GM12873 (cell line): ENCODE results near the gene NIPSNAP2.

Experiments used
- CTCF ChIP-seq: IDR thresholded peaks from 2 replicates; pipeline ENCODE4 v1.5.1; 2012; ENCODE audit warnings: low read depth, mild to moderate bottlenecking, moderate library complexity, low read length, control low read depth; ENCODE audit not compliant: insufficient read depth; ENCODE audit errors: missing control alignments

Gene NIPSNAP2

GRCh38 chr7:55966851-55967250 is 2.5 kb downstream of the NIPSNAP2 start:
- TF ChIP-seq CTCF = no peak

GRCh38 chr7:55969391-55969790 is 5.0 kb downstream of the NIPSNAP2 start:
- TF ChIP-seq CTCF = no peak

- TF ChIP-seq CTCF = no peak
Measured at GRCh38 chr7:55970561-55970960, 6.2 kb downstream of the NIPSNAP2 start.

DNA sequence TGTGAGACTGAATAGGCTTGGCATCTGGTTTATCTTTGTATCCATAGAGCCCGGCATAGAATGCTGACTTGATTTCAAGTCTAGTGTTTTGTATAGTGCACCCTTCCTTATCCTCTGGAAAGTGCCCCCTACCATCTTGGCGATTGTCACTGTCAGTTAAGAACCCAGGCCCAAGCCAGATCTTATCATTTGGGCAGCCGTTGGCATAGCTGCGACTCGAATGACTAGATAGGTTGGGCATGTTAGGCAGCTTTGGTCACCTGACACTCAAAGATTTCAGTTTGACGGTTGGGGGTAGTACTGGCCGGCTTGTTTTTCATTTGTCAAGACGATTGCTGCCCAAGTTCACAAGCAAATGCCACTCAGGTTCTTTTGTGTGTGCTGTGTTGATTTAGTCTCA is 6.6 kb downstream of the NIPSNAP2 start:
- no peak for TF ChIP-seq CTCF

DNA sequence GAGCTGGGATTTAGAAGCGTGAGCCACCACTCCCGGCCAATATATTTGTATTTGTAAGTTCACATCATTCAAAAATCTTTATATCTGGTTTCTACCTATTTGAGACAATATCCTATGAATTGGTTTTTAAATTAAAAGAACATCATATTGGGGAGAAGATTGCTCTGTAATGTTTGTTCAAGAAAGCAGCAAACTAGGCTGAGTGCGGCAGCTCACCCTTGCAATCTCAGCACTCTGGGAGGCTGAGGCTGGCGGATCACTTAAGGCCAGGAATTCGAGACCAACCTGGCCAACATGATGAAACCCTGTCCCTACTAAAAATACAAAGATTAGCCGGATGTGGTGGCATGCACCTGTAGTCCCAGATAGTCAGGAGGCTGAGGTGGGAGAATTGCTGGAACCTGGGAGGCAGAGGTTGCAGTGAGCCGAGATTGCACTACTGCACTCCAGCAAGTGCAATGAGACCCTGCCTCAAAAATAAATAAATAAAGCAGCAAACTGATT is 9.4 kb downstream of the NIPSNAP2 start:
- no peak for TF ChIP-seq CTCF

GRCh38 chr7:55975988-55976633 is 11.7 kb downstream of the NIPSNAP2 start:
- no peak for TF ChIP-seq CTCF

DNA sequence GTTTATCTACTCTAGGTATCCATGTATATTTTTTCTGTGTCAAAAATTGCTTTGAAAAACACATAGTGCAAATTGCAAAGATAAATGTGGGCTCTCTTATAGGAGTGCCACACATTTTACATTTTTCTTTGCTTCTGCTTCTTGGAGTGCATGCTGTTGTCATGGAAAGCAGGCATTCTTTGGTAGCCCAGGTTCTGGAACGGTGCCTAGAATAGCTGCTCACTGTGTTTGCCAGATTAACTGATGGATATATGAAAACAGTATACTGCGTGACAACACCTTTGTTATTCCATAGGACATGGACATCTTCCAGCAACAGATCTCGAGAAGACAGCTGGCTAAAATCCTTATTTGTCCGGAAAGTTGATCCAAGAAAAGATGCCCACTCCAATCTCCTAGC is 13.4 kb downstream of the NIPSNAP2 start:
- TF ChIP-seq CTCF = no peak

DNA sequence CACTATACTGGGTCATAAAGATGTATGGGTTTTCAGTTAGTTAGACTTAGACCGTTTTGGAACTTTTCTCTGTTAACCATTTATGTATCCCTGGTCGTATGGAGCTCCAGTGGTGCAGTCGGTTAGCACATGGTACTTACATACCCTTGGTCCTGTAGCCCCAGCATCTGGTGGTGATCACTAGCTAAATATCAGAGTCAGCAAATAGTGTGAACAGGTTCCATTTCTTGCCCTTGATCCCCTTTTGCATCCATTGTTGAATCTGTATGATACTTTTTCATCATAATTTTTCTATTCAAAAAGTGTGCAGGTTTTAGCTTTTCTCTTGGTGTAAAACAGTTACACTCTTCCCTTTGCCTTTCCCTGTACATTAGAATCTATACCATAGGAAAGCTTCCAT is 15.9 kb downstream of the NIPSNAP2 start:
- TF ChIP-seq CTCF = no peak
